GM21381 (cell line): ENCODE measurements around the gene AKAP1.

Experiments used
- ATAC-seq: cut with Tn5 transposase; IDR thresholded peaks from one replicate; pipeline ENCODE4 v1.9.1; 2021; ENCODE audit warnings: mild to moderate bottlenecking, moderate library complexity; ENCODE audit not compliant: unreplicated experiment

Gene AKAP1

GRCh38 chr17:57104461-57105175, 19.6 kb downstream of the AKAP1 start:
- ATAC-seq = no peak

GRCh38 chr17:57105591-57105990, 20.5 kb downstream of the AKAP1 start:
- ATAC-seq = no peak

- no peak for ATAC-seq
Observed at GRCh38 chr17:57106107-57106835, 21.2 kb downstream of the AKAP1 start.

GRCh38 chr17:57106836-57107497, 21.9 kb downstream of the AKAP1 start:
- ATAC-seq = no peak

- no peak for ATAC-seq
Observed at GRCh38 chr17:57107498-57108101, 22.6 kb downstream of the AKAP1 start.

- no peak for ATAC-seq
Observed at GRCh38 chr17:57108671-57109392, 23.8 kb downstream of the AKAP1 start.

GRCh38 chr17:57109393-57110151, 24.5 kb downstream of the AKAP1 start:
- ATAC-seq = no peak

GRCh38 chr17:57110152-57110542, 25.1 kb downstream of the AKAP1 start:
- ATAC-seq = no peak

- no peak for ATAC-seq
Observed at GRCh38 chr17:57110579-57111325, 25.7 kb downstream of the AKAP1 start.

GRCh38 chr17:57111386-57111785, 26.3 kb downstream of the AKAP1 start:
- no peak for ATAC-seq

GRCh38 chr17:57113011-57113410, 28.0 kb downstream of the AKAP1 start:
- ATAC-seq = no peak

GRCh38 chr17:57113656-57114055, 28.6 kb downstream of the AKAP1 start:
- no peak for ATAC-seq

- no peak for ATAC-seq
Observed at GRCh38 chr17:57114085-57114673, 29.1 kb downstream of the AKAP1 start.

- no peak for ATAC-seq
Observed at GRCh38 chr17:57115377-57115776, 30.3 kb downstream of the AKAP1 start.

- ATAC-seq = no peak
Observed at GRCh38 chr17:57115916-57116315, 30.9 kb downstream of the AKAP1 start.

GRCh38 chr17:57117798-57118197, 32.8 kb downstream of the AKAP1 start:
- ATAC-seq = no peak

GRCh38 chr17:57120814-57121213, 35.8 kb downstream of the AKAP1 start:
- ATAC-seq = no peak

GRCh38 chr17:57121308-57122042, 36.4 kb downstream of the AKAP1 start:
- no peak for ATAC-seq
